ENCODE measurements around the gene ANKRD33. TPM values are rescaled to one million over a fixed set of nuclear protein-coding genes. Genes with fewer than 3 reads are reported as not detected.

Gene ANKRD33
- total and polyA plus RNA-seq, 2 experiments from 2014 or later: not detected

DNA sequence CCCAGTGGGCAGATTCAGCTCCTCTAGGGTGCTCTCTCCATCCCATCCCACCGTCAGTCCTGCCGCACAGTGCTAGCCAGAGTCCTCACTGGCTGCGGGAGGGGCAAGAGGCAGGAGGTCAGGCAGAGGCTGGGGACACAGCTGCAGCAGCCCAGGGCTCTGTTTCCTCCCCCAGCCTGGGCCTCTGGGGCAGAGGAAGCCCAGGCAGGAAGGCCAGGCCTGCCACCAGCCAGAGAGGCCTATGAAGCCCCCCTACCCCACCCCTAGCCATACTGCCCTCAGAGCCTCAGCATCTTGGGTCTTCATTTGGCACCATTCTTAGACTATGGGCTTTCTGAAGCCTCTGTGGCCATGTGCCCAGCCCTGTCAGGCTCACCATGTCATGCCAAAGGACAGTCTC is 22.8 kb downstream of the ANKRD33 start:
- H3K79me2 ChIP-seq (ENCODE audit: insufficient read depth): peaks cover 48% of the 10 kb centered on the region
- H3K4me1 ChIP-seq (ENCODE audit: insufficient read depth): peaks cover 43% of the 10 kb centered on the region
- H3K4me3 ChIP-seq: peak overlapping the region; percentile 53; the same call in 1 of the 2 replicates
- no peak for DNase-seq
- H3K36me3 ChIP-seq (ENCODE audit: low read depth): no peaks in the 10 kb centered on the region; the same call in 1 of the 2 replicates
- H3F3A ChIP-seq (ENCODE audit: insufficient read depth): peaks cover 16% of the 10 kb centered on the region; the same call in 1 of the 2 replicates
- H3K4me2 ChIP-seq (ENCODE audit: unreplicated experiment): peak overlapping the region; percentile 71
- H3K27me3 ChIP-seq (replicated peaks; ENCODE audit: insufficient read depth): no peaks in the 10 kb centered on the region
- H3K9me3 ChIP-seq (ENCODE audit: low read depth): no peaks in the 10 kb centered on the region
- H2AFZ ChIP-seq: no peak overlapping the region
- TF ChIP-seq EZH2phosphoT487 (IDR thresholded peaks at IDR 0.05; ENCODE audit: insufficient read depth, low read depth) (no peak), EZH2 (IDR thresholded peaks at IDR 0.05; ENCODE audit: insufficient read depth, poor library complexity, severe bottlenecking) (no peak)
- H3K9me2 ChIP-seq (ENCODE audit: insufficient read depth): no peaks in the 10 kb centered on the region
- in situ Hi-C loops (cut with MboI): no loop called here
- WGBS, 2 experiments (ENCODE audit: low coverage in 1 of 2, low lambda C conversion rate in 2 of 2, missing lambda C conversion rate in 2 of 2): 36 to 57% methylated on average over 3 of the region's 3 CpGs
- H3K27ac ChIP-seq: 0 out of 2 replicates have a peak overlapping the region, but pooled peaks have one; percentile 17
- peak overlapping the region; percentile 40; the same call in 1 of the 2 replicates for H3K9ac ChIP-seq
- H4K20me1 ChIP-seq (ENCODE audit: insufficient read depth): no peaks in the 10 kb centered on the region

DNA sequence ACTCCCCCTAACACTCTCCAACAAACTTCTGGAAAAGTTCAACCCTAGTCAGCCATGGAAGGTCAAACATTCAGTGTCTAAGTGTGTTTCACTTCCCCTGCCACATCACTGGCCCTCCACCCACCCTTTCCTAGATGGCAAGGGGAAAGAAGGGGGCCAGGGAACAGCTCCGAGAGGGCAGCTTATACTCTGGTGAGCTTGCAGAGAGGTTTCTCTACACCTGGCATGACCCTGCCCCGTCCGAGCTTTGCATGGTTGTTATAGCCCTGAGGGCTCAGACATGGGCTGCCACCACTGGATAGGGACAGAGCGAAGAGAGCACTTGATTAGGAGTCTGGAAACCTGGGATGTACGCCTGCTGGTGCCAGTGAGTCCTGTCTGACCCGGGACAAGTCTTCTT is 23.4 kb downstream of the ANKRD33 start:
- Histone ChIP-seq H3K27ac (no peak overlapping the region), H3K4me3 (no peak overlapping the region), H3K79me2 (ENCODE audit: insufficient read depth) (peaks cover 48% of the 10 kb centered on the region), H3K4me2 (ENCODE audit: unreplicated experiment) (peak overlapping the region; percentile 14), H3K9ac (no peak overlapping the region), H3K9me2 (ENCODE audit: insufficient read depth) (no peaks in the 10 kb centered on the region), H3K9me3 (ENCODE audit: low read depth) (no peaks in the 10 kb centered on the region), H2AFZ (no peak overlapping the region), H3K4me1 (ENCODE audit: insufficient read depth) (peaks cover 37% of the 10 kb centered on the region), H3K27me3 (replicated peaks; ENCODE audit: insufficient read depth) (no peaks in the 10 kb centered on the region), H3F3A (ENCODE audit: insufficient read depth) (peaks cover 10% of the 10 kb centered on the region; the same call in 1 of the 2 replicates), H4K20me1 (ENCODE audit: insufficient read depth) (no peaks in the 10 kb centered on the region), H3K36me3 (ENCODE audit: low read depth) (no peaks in the 10 kb centered on the region; the same call in 1 of the 2 replicates)
- no peak for TF ChIP-seq EZH2 (IDR thresholded peaks at IDR 0.05; ENCODE audit: insufficient read depth, poor library complexity, severe bottlenecking)
- TF ChIP-seq EZH2phosphoT487 (IDR thresholded peaks at IDR 0.05; ENCODE audit: insufficient read depth, low read depth): no peak
- in situ Hi-C loops (cut with MboI): no loop called here
- 71 to 76% methylated on average over 6 of the region's 6 CpGs for WGBS, 2 experiments (ENCODE audit: low coverage in 1 of 2, low lambda C conversion rate in 2 of 2, missing lambda C conversion rate in 2 of 2)
- no peak for DNase-seq

DNA sequence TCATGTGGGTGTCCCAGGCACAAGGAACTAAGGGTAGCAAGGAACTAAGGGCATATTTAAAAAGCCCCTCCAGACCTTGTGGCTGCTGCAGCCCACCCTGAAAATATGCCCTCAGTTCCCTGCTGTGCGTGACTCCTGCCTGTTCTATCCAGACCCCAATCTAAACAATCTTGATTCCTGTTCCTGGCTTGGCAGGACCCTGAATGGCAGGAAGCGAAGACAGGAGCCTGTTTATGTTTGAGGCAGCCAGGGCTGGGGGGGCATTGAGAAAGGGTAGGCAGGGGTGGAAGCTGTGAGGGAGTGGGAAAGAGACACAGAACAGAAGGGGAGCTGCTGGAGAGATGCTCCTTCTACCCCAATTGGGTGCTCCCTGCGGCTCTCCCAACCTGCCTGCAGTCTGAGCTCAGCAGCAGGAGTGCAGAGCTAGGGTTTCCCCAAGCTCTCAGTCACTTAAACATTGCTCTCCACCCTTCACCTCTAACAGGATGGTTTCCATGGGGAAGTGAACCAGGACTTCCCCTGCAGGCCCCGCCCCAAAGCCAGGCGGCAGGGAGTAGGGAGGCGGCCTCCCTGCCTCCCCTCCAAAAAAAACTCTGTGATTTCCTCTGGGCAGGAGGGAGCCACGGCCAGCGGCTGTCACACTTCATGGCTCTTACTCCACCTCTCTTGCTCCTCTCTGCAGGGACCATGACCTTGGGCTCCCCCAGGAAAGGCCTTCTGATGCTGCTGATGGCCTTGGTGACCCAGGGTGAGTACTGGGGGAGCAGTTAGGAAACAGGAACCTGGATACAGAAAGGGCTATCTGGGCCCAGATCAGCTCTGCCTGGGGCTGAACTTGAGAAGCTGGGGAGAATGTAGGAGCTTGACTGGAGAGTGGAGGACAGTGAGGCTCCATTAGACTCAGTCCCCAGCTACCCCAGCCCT is 24.1 kb downstream of the ANKRD33 start:
- H3K9me3 ChIP-seq (ENCODE audit: low read depth): no peaks in the 10 kb centered on the region
- H2AFZ ChIP-seq: no peak overlapping the region
- H3F3A ChIP-seq (ENCODE audit: insufficient read depth): peaks cover 6% of the 10 kb centered on the region; the same call in 1 of the 2 replicates
- 60 to 61% methylated on average over 8 of the region's 8 CpGs for WGBS, 2 experiments (ENCODE audit: low coverage in 1 of 2, low lambda C conversion rate in 2 of 2, missing lambda C conversion rate in 2 of 2)
- DNase-seq: no peak
- H3K4me3 ChIP-seq: no peak overlapping the region
- no peaks in the 10 kb centered on the region; the same call in 1 of the 2 replicates for H3K36me3 ChIP-seq (ENCODE audit: low read depth)
- TF ChIP-seq EZH2 (IDR thresholded peaks at IDR 0.05; ENCODE audit: insufficient read depth, poor library complexity, severe bottlenecking): no peak
- no peak for TF ChIP-seq EZH2phosphoT487 (IDR thresholded peaks at IDR 0.05; ENCODE audit: insufficient read depth, low read depth)
- H4K20me1 ChIP-seq (ENCODE audit: insufficient read depth): no peaks in the 10 kb centered on the region
- in situ Hi-C loops (cut with MboI): no loop called here
- H3K79me2 ChIP-seq (ENCODE audit: insufficient read depth): peaks cover 48% of the 10 kb centered on the region
- no peaks in the 10 kb centered on the region for H3K9me2 ChIP-seq (ENCODE audit: insufficient read depth)
- H3K4me2 ChIP-seq (ENCODE audit: unreplicated experiment): no peak overlapping the region
- H3K9ac ChIP-seq: no peak overlapping the region
- H3K4me1 ChIP-seq (ENCODE audit: insufficient read depth): peaks cover 33% of the 10 kb centered on the region
- no peaks in the 10 kb centered on the region for H3K27me3 ChIP-seq (replicated peaks; ENCODE audit: insufficient read depth)
- no peak overlapping the region for H3K27ac ChIP-seq

DNA sequence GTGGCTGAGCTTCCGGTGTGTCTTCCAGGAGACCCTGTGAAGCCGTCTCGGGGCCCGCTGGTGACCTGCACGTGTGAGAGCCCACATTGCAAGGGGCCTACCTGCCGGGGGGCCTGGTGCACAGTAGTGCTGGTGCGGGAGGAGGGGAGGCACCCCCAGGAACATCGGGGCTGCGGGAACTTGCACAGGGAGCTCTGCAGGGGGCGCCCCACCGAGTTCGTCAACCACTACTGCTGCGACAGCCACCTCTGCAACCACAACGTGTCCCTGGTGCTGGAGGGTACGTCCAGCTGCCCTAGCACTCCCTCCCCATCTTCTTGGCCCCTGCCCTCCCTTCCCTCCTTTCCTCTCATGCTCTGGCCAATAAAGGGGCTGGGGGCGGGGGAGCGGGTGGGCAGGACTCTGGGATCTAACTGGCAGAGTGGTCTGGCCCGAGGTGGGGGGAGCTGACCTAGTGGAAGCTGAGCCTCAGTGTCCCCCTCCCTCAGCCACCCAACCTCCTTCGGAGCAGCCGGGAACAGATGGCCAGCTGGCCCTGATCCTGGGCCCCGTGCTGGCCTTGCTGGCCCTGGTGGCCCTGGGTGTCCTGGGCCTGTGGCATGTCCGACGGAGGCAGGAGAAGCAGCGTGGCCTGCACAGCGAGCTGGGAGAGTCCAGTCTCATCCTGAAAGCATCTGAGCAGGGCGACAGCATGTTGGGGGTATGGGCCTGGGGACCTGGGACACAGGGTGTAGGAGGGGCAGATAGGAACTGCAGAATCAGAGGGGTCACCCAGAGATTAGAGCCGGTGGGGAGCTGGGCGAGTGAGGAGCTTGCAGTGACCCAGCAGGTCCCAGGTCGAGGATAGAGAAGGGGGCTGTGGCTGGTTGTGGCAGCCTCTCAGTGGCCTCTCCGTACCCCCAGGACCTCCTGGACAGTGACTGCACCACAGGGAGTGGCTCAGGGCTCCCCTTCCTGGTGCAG is 25.4 kb downstream of the ANKRD33 start:
- Histone ChIP-seq H3K9ac (no peak overlapping the region), H3K27ac (no peak overlapping the region), H3K36me3 (ENCODE audit: low read depth) (no peaks in the 10 kb centered on the region; the same call in 1 of the 2 replicates), H3K9me2 (ENCODE audit: insufficient read depth) (no peaks in the 10 kb centered on the region), H3K27me3 (replicated peaks; ENCODE audit: insufficient read depth) (no peaks in the 10 kb centered on the region), H2AFZ (no peak overlapping the region), H3K4me2 (ENCODE audit: unreplicated experiment) (no peak overlapping the region), H3K4me3 (no peak overlapping the region), H3K4me1 (ENCODE audit: insufficient read depth) (peaks cover 29% of the 10 kb centered on the region), H3K79me2 (ENCODE audit: insufficient read depth) (peaks cover 36% of the 10 kb centered on the region), H3F3A (ENCODE audit: insufficient read depth) (peaks cover 6% of the 10 kb centered on the region; the same call in 1 of the 2 replicates), H3K9me3 (ENCODE audit: low read depth) (no peaks in the 10 kb centered on the region), H4K20me1 (ENCODE audit: insufficient read depth) (no peaks in the 10 kb centered on the region)
- no peak for TF ChIP-seq EZH2phosphoT487 (IDR thresholded peaks at IDR 0.05; ENCODE audit: insufficient read depth, low read depth)
- no peak for TF ChIP-seq EZH2 (IDR thresholded peaks at IDR 0.05; ENCODE audit: insufficient read depth, poor library complexity, severe bottlenecking)
- no peak for DNase-seq
- in situ Hi-C loops (cut with MboI): no loop called here
- WGBS, 2 experiments (ENCODE audit: low coverage in 1 of 2, low lambda C conversion rate in 2 of 2, missing lambda C conversion rate in 2 of 2): 70% methylated on average over 28 to 30 of the region's 30 CpGs

Data from GM23248 (cell line).